COLO829 (cell line): ENCODE data around the gene CGN.

Experiments used
- DNase-seq: peaks from one replicate; pipeline ENCODE4 v3.0.0; 2012; ENCODE audit warnings: low spot score

The CGN gene

GRCh38 chr1:151523326-151523725 is 12.1 kb downstream of the CGN start:
- no peak for DNase-seq

GRCh38 chr1:151524736-151525135 is 13.5 kb downstream of the CGN start:
- DNase-seq, result no peak

GRCh38 chr1:151526735-151527525 is 15.7 kb downstream of the CGN start:
- no peak for DNase-seq

- no peak for DNase-seq
These were observed 18.1 kb downstream of the CGN start for GRCh38 chr1:151529211-151529702.

GRCh38 chr1:151529781-151530180 is 18.6 kb downstream of the CGN start:
- DNase-seq, result no peak

- no peak for DNase-seq
These were observed 19.3 kb downstream of the CGN start for GRCh38 chr1:151530461-151530860.

GRCh38 chr1:151533870-151534269 is 22.7 kb downstream of the CGN start:
- no peak for DNase-seq

GRCh38 chr1:151534662-151535278 is 23.6 kb downstream of the CGN start:
- DNase-seq, result peak; percentile 72

- no peak for DNase-seq
These were observed 24.4 kb downstream of the CGN start for GRCh38 chr1:151535326-151536271.

GRCh38 chr1:151536499-151536898 is 25.3 kb downstream of the CGN start:
- DNase-seq, result no peak

- no peak for DNase-seq
These were observed 25.9 kb downstream of the CGN start for GRCh38 chr1:151537112-151537511.

GRCh38 chr1:151539321-151540020 is 28.3 kb downstream of the CGN start:
- peak; percentile 32 for DNase-seq

GRCh38 chr1:151540021-151540981 is 29.1 kb downstream of the CGN start, which contains the start of gene TUFT1:
Gene TUFT1 (plus strand): TSS chr1:151540309. CDS start chr1:151540367, 58 bp downstream.
- peak; percentile 93 for DNase-seq

GRCh38 chr1:151540982-151541377 is 29.8 kb downstream of the CGN start:
- no peak for DNase-seq

GRCh38 chr1:151541752-151542151 is 30.6 kb downstream of the CGN start:
- DNase-seq, result no peak

- no peak for DNase-seq
These were observed 31.5 kb downstream of the CGN start for GRCh38 chr1:151542710-151543129.

- no peak for DNase-seq
These were observed 34.4 kb downstream of the CGN start for GRCh38 chr1:151545542-151545941.

GRCh38 chr1:151546011-151546925 is 35.1 kb downstream of the CGN start:
- DNase-seq, result no peak
